MM.1S (cell line): ENCODE results near the gene GLP1R.

Experiments used
- CTCF ChIP-seq: fragments of 300-600 bp; sonication (generic); IDR thresholded peaks from 2 replicates; pipeline ENCODE4 v1.5.1; 2016; ENCODE audit warnings: antibody characterized with exemption, low read length, mixed read lengths
- EZH2 ChIP-seq: fragments of 300-600 bp; sonication (generic); optimal IDR thresholded peaks from 2 replicates; pipeline ENCODE3; 2017; ENCODE audit warnings: low read depth, mild to moderate bottlenecking, antibody characterized with exemption, low read length, mixed read lengths
- EZH2phosphoT487 ChIP-seq: fragments of 300-600 bp; sonication (generic); IDR thresholded peaks from 2 replicates; pipeline ENCODE4 v1.6.1; 2018; ENCODE audit warnings: antibody characterized with exemption, low read length

GRCh38 chr6:39017547-39017880, 31.1 kb upstream of the GLP1R start:
- TF ChIP-seq CTCF: no peak
- no peak for TF ChIP-seq EZH2
- TF ChIP-seq EZH2phosphoT487: no peak
